Activated CD4-positive, alpha-beta T cell treated with anti-CD3 and anti-CD28 coated beads, Interleukin-2, amount 50 U/mL, for 4 hours (primary cell): ENCODE results near the gene SLC25A42.
"Not testable (repeated sequence)": the region's sequence is repeated elsewhere in the genome, so short reads cannot be mapped to it uniquely, and the experiment has no call there.

ENCODE experiments used
- DNase-seq, 2 experiments: peaks; one replicate each; pipeline ENCODE4 v3.0.0-alpha.2; 2020

Gene SLC25A42

DNA sequence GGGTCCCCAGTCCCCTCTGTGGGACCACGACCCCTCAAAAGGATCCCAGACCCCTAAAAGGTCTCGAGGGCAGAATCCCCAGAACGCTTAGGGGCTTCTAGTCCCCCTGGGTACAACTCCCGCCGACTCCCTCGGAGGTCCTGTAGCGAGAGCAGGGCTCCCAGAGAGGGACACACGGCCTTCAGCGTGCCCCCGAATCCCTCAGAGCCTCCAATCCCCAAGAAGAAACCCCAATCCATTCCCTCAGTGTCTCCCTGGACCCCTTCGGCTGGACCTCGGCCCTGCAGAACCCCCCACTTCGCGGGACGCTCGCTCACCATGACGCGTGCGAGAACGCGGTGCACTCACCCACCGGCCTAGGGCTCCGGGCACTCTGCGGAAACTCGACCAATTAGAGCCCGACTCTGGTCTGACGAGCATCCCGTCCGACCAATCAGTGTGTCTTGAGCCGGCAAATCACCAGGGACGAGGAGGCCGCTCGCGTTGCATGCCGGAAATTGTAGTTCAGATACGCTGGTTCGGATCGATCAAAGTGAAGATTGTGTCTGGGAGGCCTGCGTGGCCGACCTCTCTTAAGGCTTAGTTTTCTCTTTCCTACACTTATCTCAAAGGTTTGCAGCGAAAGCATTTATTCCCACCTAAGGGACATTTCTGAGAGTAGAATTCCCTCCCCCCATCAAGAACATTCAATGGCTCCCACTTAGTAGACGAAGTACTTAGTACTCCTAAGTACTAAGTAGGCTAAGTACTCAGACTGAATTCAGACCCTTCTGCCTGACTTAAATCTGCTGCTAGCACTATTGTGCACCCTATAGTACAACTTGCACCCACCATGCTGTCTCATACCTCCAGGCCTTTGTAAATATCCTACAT, 74.6 kb downstream of the SLC25A42 start, which contains the start of gene TMEM161A:
TMEM161A (minus strand) TSS at position 370 of the 873 bp plus-strand sequence; CDS start at position 320, 50 bp downstream.
- DNase-seq = peak; percentile 94

DNA sequence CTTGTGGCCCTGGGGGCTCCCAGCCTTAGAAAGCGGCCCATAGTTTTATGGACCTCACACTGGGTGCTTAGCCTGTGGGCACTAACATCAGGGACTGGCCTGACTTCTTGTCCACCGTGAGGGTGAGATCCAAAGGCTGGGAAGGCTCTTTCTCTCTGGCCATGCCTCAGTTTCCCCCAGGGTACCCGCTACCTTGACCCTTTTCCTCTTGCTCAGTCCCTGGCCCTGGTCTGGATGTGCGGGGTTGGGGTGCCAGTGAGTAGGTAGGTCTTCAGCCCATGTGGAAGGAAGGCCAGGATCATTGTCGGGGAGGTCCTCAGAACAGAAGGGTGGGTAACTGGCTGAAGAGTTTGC, 76.1 kb downstream of the SLC25A42 start:
- DNase-seq = no peak

DNA sequence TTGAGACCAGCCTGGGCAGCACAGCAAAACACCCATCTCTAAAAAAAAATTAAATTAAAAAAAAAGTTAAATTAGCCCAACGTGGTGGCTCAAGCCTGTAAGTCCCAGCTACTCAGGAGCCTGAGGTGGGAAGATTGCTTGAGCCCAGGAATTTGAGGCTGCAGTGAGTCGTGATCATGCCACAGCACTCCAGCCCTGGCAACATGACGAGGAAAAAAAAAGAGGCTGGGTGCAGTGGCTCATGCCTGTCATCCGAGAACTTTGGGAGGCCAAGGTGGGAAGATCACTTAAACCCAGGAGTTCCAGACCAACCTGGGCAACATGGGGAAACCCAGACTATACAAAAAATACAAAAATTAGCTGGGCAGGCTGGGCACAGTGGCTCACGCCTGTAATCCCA, 76.7 kb downstream of the SLC25A42 start:
- no peak for DNase-seq

DNA sequence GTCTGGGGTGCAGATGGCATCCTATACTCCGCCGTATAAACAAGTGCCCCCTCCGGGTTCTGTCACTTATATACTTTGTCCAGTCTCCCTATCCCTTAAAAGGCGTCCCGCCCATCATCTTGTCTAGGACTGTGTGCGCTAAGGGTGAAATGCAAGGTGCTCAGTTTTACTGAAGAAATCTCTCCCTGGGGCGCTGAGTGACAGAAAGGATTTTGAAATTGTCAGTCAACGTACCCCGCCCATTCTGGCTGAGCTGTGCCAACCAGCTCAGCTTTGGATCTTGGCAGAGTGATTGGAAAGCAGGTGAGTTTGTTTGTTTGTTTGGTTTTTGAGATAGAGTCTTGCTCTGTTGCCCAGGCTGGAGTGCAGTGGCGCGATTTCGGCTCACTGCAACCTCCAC, 78.6 kb downstream of the SLC25A42 start:
- DNase-seq = no peak

DNA sequence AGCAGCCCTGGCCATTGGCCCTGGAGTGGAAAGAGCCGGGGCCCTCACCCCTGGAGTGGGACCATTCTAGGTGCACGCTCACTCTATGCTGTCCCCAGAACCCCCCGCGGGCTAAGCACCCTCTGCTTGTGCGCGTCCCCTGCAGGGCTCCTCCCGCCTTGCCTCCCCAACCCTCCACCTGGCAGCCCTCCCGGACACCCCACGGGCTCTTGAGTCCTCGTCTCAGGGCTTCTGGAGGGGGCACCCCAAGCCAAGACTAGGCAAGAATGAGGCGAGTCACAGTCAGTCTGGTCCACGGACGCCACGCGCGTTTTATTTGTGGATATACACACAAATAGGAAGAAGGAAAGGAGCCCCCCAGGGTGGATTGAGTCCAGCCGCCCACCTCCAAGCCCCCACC, 81.5 kb downstream of the SLC25A42 start:
- DNase-seq = no peak

DNA sequence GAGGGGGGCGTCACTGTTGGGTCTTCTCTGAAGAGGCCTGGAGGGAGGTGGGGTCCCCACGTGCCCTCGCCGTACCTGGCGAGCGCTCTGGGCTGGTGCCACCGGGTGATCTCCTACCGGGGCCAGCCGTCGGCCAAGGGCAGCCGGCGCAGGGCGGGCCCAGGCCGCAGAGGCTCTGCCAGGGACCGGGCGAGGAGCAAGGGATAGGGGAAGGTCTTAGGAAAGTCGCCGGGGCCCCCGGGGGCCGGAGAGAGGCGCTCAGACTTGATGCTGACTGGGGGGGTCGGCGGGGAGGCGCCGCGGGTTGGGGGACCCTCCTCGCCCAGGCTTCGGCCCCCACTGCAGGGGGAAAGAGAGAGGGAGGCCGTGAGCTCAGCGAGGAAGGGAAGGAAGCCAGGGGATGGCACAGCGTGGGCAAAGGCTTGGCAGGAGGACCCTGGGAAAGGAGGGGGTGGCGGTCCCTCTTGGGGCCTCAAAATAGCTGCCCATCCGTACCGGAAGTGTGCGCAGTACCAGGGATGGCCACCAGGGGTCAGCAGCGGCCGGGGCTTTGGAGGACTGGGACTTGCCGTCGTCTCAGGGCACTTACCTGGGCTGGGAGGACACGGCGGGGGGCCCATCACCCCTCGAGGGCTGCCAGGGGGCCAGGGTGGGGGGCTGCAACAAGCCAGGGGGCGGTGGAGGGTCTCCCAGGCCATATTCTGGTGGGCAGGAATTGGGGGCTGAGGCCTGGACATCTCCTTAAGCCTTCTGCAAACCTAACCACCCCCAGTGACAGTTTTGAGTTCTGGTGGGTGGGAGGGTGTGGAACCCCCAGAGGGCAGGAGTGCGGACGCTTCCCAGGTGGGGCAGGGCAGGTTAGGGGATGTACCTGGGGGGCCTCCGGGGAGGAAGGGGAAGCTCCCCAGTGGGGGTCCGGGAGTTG, 82.2 kb downstream of the SLC25A42 start:
- peak; percentile 82 to 87 for DNase-seq

DNA sequence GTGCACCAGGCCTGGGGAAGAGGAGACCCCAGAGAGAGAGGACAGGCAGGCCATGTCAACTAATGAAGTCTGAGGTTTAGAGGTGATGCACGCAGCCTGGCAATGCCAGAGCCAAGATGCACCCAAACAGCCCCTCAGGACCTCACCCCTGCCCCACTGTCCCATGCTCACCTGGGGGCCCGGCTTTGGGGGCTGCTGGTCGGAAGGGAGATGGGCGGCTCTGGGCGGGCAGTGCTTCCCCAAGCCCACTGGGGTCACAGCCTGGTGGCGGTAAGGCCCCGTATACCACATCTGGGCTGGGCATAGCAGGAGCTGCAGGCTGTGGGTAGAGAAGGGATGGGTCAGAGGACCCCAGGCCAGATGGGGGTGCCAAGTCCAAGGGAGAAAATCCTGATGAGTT, 83.1 kb downstream of the SLC25A42 start:
- DNase-seq = no peak

DNA sequence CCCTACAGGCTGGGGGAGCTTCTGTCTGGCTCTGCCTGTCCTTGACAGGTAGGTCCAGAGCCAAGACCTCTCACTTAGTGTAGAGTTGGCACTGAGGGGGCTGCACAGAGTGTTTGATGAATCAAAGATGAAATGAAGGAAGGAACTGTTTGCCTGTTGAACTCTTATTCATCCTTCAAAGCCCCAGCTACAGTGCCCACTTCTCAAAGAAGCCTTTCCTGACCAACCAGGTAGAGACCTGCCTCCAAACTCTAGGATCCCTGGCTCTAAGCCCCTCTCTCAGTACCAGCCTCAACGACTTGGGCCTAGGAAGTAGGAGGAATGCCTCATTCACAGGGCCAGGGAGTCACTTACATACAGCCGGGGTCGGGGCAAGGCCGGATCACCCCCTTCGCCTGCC, 83.5 kb downstream of the SLC25A42 start:
- no peak for DNase-seq

DNA sequence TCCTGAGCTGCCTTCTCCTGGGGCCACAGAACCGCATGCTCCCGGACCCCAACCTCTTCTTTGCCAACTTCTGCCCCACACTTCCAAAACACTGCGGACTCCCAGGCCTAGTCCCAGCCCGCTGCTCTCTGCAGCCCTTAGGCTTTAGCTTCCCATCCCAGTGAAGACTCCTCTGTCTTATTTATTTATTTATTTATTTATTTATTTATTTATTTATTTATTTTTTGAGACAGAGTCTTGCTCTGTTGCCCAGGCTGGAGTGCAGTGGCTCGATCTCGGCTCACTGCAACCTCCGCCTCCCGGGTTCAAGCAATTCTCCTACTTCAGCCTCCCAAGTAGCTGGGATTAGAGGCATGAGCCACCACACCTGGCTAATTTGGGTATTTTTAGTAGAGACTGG, 84.7 kb downstream of the SLC25A42 start:
- DNase-seq = not testable (repeated sequence)

DNA sequence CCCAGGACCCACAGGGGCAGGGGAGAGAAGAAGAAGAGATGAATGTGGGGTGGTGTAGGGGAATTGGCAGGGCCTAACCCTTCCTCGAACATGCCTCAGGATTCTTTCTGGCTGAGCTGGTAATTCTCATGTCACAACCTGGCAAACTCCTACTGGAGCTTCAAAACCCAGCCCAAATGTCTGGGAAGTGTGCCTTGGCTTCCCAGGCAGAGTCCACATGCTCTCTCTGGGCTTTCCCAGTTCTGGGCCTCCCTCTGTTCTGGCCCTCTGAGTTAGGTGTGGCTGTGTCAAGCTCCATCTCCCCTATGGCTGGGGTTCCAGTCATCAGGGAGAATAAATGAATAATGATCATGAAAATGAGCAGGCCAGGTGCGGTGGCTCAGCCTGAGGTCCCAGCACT, 85.6 kb downstream of the SLC25A42 start:
- no peak for DNase-seq

DNA sequence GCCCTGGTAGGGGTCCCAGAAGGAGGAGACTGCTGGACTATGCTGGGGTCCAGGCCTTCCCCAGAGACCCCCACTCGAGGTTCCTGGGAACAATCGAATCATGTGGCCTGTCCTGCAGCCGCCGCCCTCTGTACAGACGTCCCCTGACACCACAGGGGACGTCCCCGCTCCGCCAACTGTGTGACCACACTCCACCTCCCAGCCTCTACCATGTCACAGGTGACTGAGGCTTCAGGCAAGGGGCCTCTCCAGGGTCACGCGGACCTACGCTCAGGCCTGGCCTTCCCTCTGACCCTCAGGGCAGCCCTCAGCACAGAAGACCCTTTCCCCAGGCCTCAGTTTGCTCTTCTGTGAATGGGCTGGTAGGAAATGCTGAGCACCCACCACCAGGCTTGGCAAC, 87.6 kb downstream of the SLC25A42 start:
- DNase-seq = no peak

DNA sequence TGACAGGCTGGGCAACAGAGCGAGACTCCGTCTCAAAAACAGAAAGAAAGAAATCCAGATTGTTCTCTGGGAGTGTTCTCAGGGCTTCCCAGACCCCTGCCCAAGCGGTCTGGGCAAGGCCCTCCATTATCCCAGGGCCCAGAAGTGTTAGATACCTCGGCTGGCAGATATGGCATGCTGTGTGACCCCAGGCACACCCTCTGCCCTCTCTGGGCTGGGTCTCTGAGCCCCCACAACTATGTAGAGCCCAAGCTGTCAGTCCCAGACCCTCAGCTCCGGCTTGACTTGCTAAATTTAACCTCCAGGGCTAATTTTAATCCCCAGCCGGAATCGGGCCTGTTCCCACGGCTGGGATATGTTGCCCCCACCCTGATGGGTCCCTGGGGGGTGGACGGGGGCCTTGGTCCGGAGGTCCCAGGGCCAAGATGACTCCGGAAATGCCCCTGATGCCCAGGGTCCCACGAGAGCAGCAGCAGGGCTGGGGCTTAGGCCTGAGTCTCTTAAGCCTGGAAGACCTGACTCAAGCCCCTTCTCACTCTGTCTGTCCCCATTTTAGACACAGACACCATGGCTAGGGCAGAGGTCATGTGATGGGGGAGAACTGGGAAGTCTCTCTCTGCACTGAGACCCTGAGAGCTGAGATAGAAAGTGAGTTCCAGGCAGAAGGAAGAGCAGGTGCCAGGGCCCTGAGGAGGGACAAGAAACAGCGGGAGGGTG, 89.0 kb downstream of the SLC25A42 start:
- DNase-seq = no peak

DNA sequence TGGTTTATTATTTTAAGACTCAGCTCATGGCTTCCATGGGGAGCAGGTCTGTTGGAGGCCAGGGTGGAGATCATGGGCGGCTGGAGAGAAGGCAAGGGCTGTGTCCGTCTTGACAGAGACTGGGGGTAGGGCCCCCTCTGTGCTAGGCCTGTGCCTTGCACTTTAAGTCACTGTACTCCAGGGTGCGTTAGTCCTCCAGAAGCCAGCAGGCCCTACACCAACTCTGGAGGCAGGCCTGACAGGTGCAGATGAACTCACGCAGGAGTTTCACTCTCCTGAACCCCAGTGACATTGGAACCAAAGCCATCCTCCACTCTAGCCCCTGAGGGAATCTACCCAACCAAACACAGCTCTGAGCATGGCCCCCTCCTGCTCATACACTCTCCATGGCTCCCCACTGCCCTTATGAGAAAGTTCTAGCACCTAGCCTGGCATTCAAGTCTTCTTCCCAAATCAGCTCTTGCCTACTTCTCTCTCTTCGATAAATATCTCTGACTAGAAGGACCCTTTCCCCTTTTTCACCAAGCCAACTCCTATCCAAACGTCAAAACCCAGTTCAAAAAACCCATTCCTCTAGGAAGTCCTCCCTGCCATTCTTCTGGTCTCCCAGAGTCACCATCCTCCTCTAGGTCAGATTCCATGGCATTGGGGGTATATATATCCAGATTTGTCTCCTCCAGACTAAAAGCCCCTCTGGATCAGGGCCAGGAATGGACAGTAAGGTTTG, 91.1 kb downstream of the SLC25A42 start:
- no peak for DNase-seq

DNA sequence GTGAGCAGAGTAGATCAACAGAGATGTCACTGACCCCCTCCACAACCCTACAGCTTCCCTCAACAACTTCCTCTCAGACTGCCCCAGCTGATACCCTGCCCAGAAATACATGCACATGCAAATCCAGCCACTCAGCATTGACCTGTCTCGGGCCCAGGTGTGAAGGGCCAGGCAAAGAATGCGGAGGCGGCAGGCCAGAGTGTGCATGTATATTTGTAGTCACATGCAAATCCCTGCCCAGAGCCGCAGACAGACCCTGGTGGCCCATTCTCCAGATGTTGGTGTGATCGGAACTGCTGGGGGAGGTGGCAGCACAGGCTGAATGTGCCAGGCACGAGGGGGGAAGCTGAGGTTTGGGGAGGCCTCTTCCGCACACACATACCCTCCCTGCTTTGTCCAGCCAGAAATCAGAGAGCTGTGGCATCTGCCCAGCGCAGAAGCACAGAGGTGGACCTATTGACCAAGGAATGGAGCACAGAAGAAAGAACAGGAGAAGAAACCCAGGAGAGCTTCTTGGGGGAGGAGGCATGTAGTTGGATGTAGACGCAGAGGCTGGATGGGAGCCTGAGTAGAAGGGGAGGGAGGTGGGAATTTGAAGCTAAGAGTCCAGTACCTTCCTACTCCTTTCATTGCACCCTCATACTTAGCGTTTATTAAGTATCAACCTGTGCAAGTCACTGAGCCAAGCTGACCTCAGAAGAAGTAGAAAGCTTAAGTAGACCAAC, 91.9 kb downstream of the SLC25A42 start:
- DNase-seq = no peak

DNA sequence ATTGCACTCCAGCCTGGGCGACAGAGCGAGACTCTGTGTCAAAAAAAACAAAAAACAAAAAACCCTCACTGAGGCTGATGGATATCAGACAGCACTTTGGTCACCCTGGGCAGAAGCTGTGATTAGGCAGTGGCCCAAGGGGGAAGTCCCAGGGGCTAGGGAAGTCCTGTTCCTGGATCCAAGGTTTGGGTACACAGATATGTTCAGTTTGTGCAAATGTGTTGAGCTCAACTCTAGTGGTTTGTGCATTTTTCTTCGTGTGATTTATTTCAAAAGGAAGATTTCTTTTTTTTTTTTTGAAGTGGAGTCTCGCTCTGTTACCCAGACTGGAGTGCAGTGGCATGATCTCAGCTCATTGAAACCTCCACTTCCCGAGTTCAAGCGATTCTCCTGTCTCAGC, 94.0 kb downstream of the SLC25A42 start:
- DNase-seq = no peak

DNA sequence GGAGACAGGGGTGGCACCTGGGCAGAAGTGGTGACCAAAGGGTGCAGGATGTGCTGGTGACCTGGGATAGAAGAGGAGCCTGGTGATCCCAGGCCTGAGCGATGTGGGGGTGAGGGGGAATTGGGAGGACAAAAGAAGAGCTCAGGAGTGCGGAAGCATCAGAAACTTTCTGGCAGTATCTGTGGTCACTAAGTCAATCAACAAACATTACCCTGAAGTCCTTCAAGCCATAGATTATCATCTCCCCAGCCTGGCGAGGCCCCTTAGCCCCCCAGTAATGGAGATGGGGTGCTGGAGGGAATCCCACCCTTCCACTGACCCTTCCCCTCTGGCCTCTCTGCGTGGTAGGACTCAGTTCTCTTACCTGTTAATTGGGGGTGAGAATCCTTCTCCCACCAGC, 95.7 kb downstream of the SLC25A42 start:
- DNase-seq = no peak

DNA sequence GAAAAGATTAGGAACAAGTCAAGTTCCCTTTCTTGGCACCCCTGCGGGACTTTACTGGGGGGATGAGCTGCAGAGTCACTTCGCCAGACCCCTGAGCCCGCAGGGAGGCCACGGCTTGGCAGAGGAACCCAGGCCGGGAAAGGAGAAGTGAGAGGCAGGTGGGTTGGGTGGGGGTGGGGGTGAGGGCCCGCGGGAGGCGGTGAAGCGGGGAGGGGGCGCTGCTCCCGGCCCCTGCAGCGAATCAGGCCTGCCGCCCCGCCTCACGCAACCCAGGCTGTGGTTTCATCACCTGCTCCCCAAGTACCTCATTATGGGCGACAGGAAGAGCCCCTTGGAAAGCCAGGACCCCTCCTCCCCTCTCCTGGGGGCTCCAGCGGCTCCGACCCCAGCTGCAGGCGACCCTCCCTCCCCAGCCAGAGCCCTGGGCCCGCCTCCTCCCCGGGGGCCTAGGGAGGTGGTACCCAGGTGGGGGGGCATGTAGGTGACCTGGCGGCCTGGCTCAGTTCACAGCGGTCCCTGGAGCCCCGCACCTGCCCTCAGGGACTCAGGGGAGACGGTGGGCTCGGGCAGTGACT, 96.8 kb downstream of the SLC25A42 start:
- no peak for DNase-seq

DNA sequence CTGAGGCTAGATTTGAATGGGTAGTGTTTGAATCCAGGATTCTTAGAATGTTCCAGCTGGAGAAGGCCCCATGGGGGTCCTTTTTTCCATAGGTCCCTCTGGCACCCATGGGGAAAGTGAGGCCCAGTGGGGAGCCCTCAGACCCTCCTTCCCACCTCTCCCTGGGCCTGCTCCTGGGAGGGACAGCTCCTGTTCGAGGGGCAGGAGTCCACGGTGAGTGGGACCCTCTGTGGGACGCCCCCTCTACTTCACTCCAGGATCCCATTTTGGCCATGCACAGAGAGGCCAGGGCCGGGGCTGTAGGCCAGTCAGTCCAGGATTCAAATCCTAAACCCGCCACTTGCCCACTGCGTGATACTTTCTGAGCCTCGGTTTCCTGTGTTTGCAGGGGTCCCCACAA, 98.7 kb downstream of the SLC25A42 start:
- DNase-seq = no peak
